Tongue (tissue), 2 donors: Measurements from ENCODE around the gene PSMB10. TPM values are rescaled to one million over a fixed set of nuclear protein-coding genes. Genes with fewer than 3 reads are reported as not detected.
"Not testable (repeated sequence)": the region's sequence is repeated elsewhere in the genome, so short reads cannot be mapped to it uniquely, and the experiment has no call there.

Experiments
- DNase-seq: peaks from one replicate; pipeline ENCODE4 v3.0.0-alpha.2; 2015
- total RNA-seq: library from RNA; depleted of rRNA; stranded (reverse); fragments of >200 nt; gene quantifications from one replicate; pipeline ENCODE4 v1.2.3, GENCODE V29; 2014

The PSMB10 gene
- total RNA-seq, 1 donor from 2014 or later: 50.2 TPM

DNA sequence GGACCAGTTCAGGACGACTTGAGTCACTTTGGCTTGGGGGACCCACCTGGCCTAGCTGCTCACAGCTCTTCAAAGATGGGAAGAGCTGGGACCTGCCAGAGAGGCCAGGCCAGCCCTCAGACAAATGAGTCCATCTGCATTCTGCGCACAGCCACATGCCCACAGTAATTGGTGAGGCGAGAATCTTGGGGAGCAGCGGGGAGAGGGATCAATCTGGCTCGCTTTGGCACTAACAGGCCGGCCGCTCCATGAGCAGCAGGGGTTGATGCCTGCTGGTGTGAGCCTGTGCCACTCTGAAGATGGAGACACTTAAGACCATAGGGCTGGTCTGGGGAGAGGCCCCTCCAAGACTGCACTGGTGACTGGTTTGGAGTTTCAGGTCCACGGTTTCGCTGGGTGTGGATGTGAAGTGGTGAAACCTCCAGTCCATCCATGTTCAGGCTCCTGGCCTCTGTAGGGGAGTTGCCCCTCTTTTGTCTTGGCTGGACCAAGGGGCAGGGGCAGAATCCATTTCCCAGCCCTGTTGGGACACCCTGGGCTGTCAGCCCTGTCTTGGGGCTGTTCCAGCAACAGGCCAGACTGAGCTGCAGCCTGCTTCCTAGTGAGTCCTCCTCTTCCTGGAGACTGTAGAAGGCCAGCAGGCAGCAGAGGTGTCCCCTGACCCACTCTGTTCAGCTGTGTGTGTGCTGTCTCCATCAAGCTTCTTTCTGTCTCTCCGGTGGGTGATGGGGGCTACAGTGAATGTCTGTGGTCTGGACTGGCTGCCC is 12.3 kb downstream of the PSMB10 start:
- no peak for DNase-seq

GRCh38 chr16:67923414-67924116 is 13.1 kb downstream of the PSMB10 start:
- no peak for DNase-seq

GRCh38 chr16:67922740-67923139 is 13.9 kb downstream of the PSMB10 start:
- DNase-seq: no peak

GRCh38 chr16:67922221-67922620 is 14.4 kb downstream of the PSMB10 start:
- no peak for DNase-seq

DNA sequence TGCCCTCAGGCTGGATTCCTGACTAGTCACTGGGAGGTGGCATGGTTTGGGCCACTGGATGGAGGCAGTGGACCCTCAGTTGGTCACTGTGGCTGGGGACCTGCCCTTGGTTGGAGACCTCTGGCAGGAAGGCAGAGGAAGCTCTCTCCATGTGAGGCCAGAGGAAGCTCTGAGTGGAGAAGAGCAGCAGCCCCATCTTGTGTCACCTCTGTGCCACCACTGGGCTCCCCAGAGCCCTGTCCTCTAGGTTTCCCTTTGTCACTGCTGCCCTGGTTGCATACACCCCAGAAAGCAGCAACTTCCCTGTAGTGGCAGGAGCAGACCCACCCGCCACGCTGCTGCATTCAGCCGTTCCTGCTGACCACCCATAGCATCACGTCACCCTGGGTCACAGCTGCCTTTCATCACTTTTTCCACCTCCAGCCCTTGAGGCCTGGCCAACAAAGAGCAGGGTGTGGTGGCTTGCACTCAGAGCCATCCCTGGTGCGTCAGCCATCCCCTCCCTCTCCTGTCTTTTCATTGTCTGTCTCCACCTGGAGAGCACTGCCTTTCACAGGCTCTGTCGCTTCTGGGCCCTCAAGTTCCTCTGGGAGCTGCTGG is 16.9 kb downstream of the PSMB10 start:
- no peak for DNase-seq

GRCh38 chr16:67917852-67918236 is 18.8 kb downstream of the PSMB10 start:
- no peak for DNase-seq

DNA sequence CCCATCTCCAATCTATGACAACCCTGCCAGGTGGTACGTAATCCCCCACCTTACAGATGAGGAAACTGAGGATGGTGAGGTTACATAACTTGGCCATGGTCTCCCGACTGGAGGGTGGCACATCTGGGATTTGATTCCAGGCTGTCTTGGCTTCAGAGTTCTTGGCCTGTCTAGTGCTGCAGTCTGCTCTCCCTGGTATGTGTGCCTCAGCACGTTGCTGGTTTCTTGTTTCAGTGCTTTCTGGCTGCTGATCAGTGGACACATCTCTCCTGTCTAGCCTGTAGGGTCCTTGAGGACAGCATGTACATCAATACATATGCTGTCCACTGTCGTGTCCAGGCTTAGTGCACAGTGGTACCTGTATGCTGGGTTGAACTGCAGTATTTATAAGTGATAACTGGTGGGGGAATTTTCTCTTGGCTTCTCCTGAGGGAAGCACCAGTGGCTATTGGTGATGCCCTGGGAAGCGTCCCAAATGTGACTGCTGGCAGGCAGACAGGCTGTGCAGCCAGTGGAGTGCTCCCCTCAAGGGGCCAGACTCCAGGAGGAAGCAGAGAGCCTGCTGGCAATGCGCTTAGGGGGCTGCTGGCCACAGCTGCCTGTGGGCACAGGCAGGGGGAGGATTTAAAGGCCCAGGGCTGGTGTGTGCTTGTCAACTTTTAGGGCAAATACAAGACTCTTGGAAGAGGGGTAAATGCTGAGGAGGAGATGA is 19.4 kb downstream of the PSMB10 start:
- peak; percentile 86 for DNase-seq

DNA sequence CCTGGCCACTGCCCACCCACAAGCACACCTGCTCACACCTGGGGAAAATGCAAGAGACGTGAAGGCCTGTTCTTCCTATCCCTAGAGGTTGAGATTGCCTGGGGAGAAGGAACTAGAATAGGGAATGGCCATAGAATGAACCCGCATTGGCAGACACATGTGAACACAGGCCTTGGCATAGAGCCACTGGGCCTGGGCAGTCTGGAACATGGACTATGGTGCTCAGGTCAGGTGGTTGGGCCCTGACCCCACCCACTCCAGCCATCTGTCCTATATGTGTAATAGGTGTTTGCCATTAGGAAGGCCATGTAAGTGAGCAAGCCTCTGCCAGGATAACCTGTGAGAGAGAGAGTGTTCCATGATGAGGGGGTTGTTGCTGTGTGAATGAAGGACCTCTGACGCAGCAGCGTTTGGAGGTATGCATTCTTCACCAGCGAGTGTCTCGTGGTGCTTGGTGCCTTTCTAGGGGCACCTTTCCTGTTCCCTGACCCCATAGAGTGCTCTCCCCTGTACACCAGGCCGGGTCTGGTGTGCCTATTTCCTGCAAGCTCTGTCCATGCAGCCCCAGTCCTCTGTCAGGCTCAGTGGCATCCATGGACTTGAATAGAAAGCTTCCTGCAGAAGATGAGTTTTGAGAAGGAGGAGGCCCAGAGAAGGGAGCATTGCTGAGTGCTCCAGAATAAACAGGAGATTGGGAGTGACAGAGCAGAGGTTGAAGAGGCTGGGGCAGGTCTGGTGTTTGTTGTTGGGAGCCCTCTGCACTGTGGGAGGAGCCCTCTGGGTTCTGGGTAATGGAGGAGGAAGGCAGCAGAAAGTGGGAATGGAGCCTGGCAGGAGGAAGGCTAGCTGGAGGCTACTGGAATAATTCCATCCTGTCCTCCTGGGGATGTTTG is 20.6 kb downstream of the PSMB10 start:
- no peak for DNase-seq

DNA sequence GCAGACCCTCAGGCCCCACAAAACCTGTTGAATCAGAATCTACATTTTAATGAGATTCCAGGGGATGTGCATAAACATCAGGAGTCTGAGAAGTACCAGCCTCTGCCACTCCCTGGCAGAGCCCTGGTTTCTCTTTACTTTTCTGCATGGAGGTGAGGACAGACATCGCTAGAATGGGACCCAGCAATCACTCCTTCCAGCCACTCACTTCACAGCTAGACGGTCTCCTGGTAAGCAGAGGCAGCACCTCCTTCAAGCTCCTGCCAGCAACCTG is 21.2 kb downstream of the PSMB10 start:
- DNase-seq: not testable (repeated sequence)

- no peak for DNase-seq
Measured at GRCh38 chr16:67914758-67915495, 21.7 kb downstream of the PSMB10 start.

DNA sequence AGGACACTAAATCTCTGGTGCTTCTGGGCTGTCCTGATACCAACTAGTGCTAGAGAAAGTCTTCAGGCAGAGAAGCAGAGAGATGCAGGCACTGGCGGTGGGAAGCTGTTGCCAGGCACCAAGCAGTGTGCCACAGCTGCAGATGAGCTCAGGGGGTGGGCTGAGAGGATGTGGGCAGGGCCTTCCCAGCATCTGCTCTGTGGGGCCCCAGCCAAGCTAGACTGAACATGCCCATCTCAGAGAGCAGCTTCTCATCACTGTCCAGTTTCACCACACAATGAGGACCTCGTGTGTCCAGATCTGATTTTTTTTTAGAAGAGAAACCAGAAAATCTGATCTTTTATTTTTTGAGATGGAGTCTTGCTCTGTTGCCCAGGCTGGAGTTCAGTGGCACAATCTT is 26.5 kb downstream of the PSMB10 start:
- DNase-seq: peak; percentile 90

DNA sequence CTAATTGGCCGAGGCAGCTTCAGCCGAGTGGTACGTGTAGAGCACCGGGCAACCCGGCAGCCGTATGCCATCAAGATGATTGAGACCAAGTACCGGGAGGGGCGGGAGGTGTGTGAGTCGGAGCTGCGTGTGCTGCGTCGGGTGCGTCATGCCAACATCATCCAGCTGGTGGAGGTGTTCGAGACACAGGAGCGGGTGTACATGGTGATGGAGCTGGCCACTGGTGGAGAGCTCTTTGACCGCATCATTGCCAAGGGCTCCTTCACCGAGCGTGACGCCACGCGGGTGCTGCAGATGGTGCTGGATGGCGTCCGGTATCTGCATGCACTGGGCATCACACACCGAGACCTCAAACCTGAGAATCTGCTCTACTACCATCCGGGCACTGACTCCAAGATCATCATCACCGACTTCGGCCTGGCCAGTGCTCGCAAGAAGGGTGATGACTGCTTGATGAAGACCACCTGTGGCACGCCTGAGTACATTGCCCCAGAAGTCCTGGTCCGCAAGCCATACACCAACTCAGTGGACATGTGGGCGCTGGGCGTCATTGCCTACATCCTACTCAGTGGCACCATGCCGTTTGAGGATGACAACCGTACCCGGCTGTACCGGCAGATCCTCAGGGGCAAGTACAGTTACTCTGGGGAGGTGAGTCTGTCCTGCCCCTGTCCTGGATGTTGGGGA is 27.5 kb downstream of the PSMB10 start:
- no peak for DNase-seq

- no peak for DNase-seq
Measured at GRCh38 chr16:67907397-67908180, 29.1 kb downstream of the PSMB10 start.

DNA sequence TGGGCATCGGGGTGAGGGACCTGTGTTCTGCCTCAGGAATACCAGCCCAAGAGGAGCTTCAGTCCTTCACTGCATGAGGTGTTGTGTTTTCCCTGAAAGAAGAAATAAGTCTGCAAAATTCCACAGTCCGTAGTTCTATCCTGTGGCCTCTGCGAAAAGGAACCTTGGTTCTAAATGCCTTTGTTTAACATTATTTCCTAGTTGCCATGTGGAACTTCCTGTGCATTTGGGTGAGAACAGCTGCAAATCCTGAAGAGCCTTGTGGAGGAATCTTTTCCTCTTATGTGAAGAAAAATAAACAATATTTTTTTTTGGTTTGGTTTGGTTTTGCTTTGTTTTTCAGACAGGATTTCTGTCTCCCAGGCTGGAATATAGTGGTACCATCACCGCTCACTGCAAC is 33.8 kb downstream of the PSMB10 start:
- no peak for DNase-seq

GRCh38 chr16:67901734-67902133 is 34.9 kb downstream of the PSMB10 start:
- DNase-seq: no peak

GRCh38 chr16:67897231-67897630 is 39.4 kb downstream of the PSMB10 start:
- peak; percentile 66 for DNase-seq

- no peak for DNase-seq
Measured at GRCh38 chr16:67893743-67894399, 42.8 kb downstream of the PSMB10 start.

- DNase-seq: peak; percentile 99
Measured at GRCh38 chr16:67892899-67893742, 43.5 kb downstream of the PSMB10 start, which contains the start of gene PSKH1. Gene PSKH1 (plus strand): TSS chr16:67893254. CDS start chr16:67908750, 15,496 bp downstream.
